NB4 (cell line): ENCODE measurements around the gene SCG2.

Source experiments
- CTCF ChIP-seq: IDR thresholded peaks from one replicate; pipeline ENCODE4 v1.5.1; 2012; ENCODE audit warnings: low read depth, low read length
- MYC ChIP-seq: IDR thresholded peaks from 2 replicates; pipeline ENCODE4 v1.6.1; 2011; ENCODE audit warnings: low read depth, low read length
- POLR2A ChIP-seq: IDR thresholded peaks from 2 replicates; pipeline ENCODE4 v1.6.1; 2011; ENCODE audit warnings: mild to moderate bottlenecking; ENCODE audit not compliant: insufficient read length; ENCODE audit errors: extremely low read depth

GRCh38 chr2:223599640-223600380, 2.4 kb downstream of the SCG2 start:
- TF ChIP-seq CTCF (no peak), POLR2A (no peak), MYC (no peak)
